Endothelial cell (in vitro differentiated cells): ENCODE measurements around the gene RMND5A. TPM values are rescaled to one million over a fixed set of nuclear protein-coding genes. Genes with fewer than 3 reads are reported as not detected.

Experiments used
- DNase-seq: peaks from one replicate; pipeline ENCODE4 v3.0.0; 2021; ENCODE audit warnings: low spot score
- H3K27ac Mint-ChIP-seq: one replicate; pipeline ENCODE4 v1.8.0; 2021; ENCODE audit warnings: mixed read lengths, inconsistent platforms; ENCODE audit not compliant: unreplicated experiment
- H3K27me3 Mint-ChIP-seq: one replicate; pipeline ENCODE4 v1.8.0; 2021; ENCODE audit warnings: mild to moderate bottlenecking, moderate library complexity, mixed read lengths, inconsistent platforms; ENCODE audit not compliant: unreplicated experiment
- H3K36me3 Mint-ChIP-seq: one replicate; pipeline ENCODE4 v1.8.0; 2021; ENCODE audit warnings: mild to moderate bottlenecking, low read depth, mixed read lengths, inconsistent platforms; ENCODE audit not compliant: unreplicated experiment
- H3K4me1 Mint-ChIP-seq: one replicate; pipeline ENCODE4 v1.8.0; 2021; ENCODE audit warnings: mild to moderate bottlenecking, mixed read lengths, inconsistent platforms; ENCODE audit not compliant: unreplicated experiment
- H3K4me3 Mint-ChIP-seq: one replicate; pipeline ENCODE4 v1.8.0; 2021; ENCODE audit warnings: mild to moderate bottlenecking, mixed read lengths, inconsistent platforms; ENCODE audit not compliant: unreplicated experiment
- H3K9me3 Mint-ChIP-seq: one replicate; pipeline ENCODE4 v1.8.0; 2021; ENCODE audit warnings: mixed read lengths, inconsistent platforms; ENCODE audit not compliant: unreplicated experiment
- CTCF ChIP-seq: fragments of 200-600 bp; sonication (generic); IDR thresholded peaks from one replicate; pipeline ENCODE4 v1.5.0; 2021; ENCODE audit warnings: antibody characterized with exemption; ENCODE audit not compliant: unreplicated experiment
- total RNA-seq: library from RNA; stranded (reverse); fragmentation: NEBNext Ultra II Directional; extraction: Animal tissue kit (Norgen Biotek cat#: 25700); gene quantifications from one replicate; pipeline ENCODE4 v1.2.1, GENCODE V29; 2021; ENCODE audit not compliant: unreplicated experiment

The RMND5A gene
- total RNA-seq, 1 donor from 2014 or later: 40.2 TPM

- Mint-ChIP-seq H3K9me3 (no peaks in the 10 kb centered on the region), H3K27me3 (peaks cover 1% of the 10 kb centered on the region), H3K27ac (no peak overlapping the region), H3K4me1 (no peaks in the 10 kb centered on the region), H3K36me3 (no peaks in the 10 kb centered on the region), H3K4me3 (no peak overlapping the region)
- no peak for TF ChIP-seq CTCF
- DNase-seq: no peak
Observed at GRCh38 chr2:86760371-86760770, 40.3 kb downstream of the RMND5A start.

- Mint-ChIP-seq H3K9me3 (no peaks in the 10 kb centered on the region), H3K27me3 (peaks cover 3% of the 10 kb centered on the region), H3K4me3 (no peak overlapping the region), H3K4me1 (no peaks in the 10 kb centered on the region), H3K36me3 (no peaks in the 10 kb centered on the region), H3K27ac (no peak overlapping the region)
- peak; percentile 54 for TF ChIP-seq CTCF
- DNase-seq: peak; percentile 52
Observed at GRCh38 chr2:86764661-86765309, 44.7 kb downstream of the RMND5A start.

GRCh38 chr2:86765310-86765695 is 45.2 kb downstream of the RMND5A start:
- Mint-ChIP-seq H3K36me3 (no peaks in the 10 kb centered on the region), H3K27ac (no peak overlapping the region), H3K4me3 (no peak overlapping the region), H3K27me3 (peaks cover 5% of the 10 kb centered on the region), H3K4me1 (no peaks in the 10 kb centered on the region), H3K9me3 (no peaks in the 10 kb centered on the region)
- no peak for DNase-seq
- TF ChIP-seq CTCF: no peak

GRCh38 chr2:86768189-86768949 is 48.3 kb downstream of the RMND5A start:
- no peak overlapping the region for H3K27ac Mint-ChIP-seq
- H3K9me3 Mint-ChIP-seq: no peaks in the 10 kb centered on the region
- DNase-seq: no peak
- H3K27me3 Mint-ChIP-seq: peaks cover 3% of the 10 kb centered on the region
- H3K4me3 Mint-ChIP-seq: no peak overlapping the region
- peaks cover 7% of the 10 kb centered on the region for H3K36me3 Mint-ChIP-seq
- TF ChIP-seq CTCF: no peak
- no peaks in the 10 kb centered on the region for H3K4me1 Mint-ChIP-seq

GRCh38 chr2:86769838-86770237 is 49.7 kb downstream of the RMND5A start:
- no peaks in the 10 kb centered on the region for H3K4me1 Mint-ChIP-seq

More at GRCh38 chr2:86769838-86770237, 49.7 kb downstream of the RMND5A start:
- Mint-ChIP-seq H3K27me3 (peaks cover 3% of the 10 kb centered on the region), H3K4me3 (no peak overlapping the region), H3K9me3 (no peaks in the 10 kb centered on the region), H3K27ac (no peak overlapping the region), H3K36me3 (peaks cover 16% of the 10 kb centered on the region)
- DNase-seq: no peak
- no peak for TF ChIP-seq CTCF
